Measurements from ENCODE around the gene NHLH1.

DNA sequence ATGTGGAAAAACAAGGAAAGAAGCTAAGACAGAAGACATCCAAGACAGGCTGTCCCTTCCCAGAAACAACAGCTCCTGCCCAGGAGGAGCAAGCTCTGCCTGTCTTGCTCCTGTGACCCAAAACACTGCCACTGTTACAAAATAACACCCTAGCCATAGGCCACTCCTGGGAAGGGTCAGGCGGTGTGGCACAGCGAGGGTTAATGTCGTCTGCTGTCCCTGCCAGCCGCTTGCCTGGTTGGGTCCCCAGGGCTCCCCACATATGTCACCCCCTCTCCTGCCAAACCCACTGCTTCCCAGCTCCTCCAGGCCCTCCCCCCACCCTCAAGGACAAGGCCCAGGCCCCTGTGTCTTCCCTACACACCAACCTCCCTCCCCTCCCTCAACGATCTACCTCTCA, 3.9 kb upstream of the NHLH1 start:
- no peak for TF ChIP-seq SMC3 (IDR thresholded peaks at IDR 0.05; ENCODE audit: low read depth, low read length)
- TF ChIP-seq POLR2A (IDR thresholded peaks at IDR 0.05; ENCODE audit: low read depth, low read length): no peak
- TF ChIP-seq RFX5 (IDR thresholded peaks at IDR 0.05; ENCODE audit: low read depth, low read length): no peak
